Measurements from ENCODE around the gene VASH2.

GRCh38 chr1:212942679-212943392 is 7.5 kb upstream of the VASH2 start:
- TF ChIP-seq MAX (IDR thresholded peaks at IDR 0.05) (no peak), POLR2A (IDR thresholded peaks at IDR 0.05; ENCODE audit: control extremely low read depth in 1 of 2, low read depth in 2 of 2, low read length in 2 of 2) (no peak), KDM1A (IDR thresholded peaks at IDR 0.05; ENCODE audit: borderline replicate concordance, low read length) (no peak)
